Left ventricle myocardium inferior (tissue), 1 donor: ENCODE results near the gene PAX5. TPM values are rescaled to one million over a fixed set of nuclear protein-coding genes. Genes with fewer than 3 reads are reported as not detected.
"Not testable (repeated sequence)": the region's sequence is repeated elsewhere in the genome, so short reads cannot be mapped to it uniquely, and the experiment has no call there.

Experiments used
- DNase-seq: peaks from one replicate; pipeline ENCODE4 v3.0.0-alpha.2; 2020
- H3K27ac ChIP-seq: fragments of 200-600 bp; replicated peaks from 2 replicates; pipeline ENCODE4 v1.8.0; 2021
- H3K27me3 ChIP-seq: fragments of 200-600 bp; 2 replicates; pipeline ENCODE4 v1.8.0; 2021; ENCODE audit warnings: low read depth
- H3K36me3 ChIP-seq: fragments of 200-600 bp; 2 replicates; pipeline ENCODE4 v1.8.0; 2021
- H3K4me1 ChIP-seq: fragments of 200-600 bp; 2 replicates; pipeline ENCODE4 v1.8.0; 2021
- H3K4me3 ChIP-seq: fragments of 200-600 bp; 2 replicates; pipeline ENCODE4 v1.8.0; 2021; ENCODE audit warnings: mild to moderate bottlenecking, moderate library complexity
- H3K9me3 ChIP-seq: fragments of 200-600 bp; replicated peaks from 2 replicates; pipeline ENCODE4 v1.8.0; 2021
- CTCF ChIP-seq: fragments of 200-600 bp; IDR thresholded peaks from 2 replicates; pipeline ENCODE4 v1.8.0; 2021; ENCODE audit warnings: antibody characterized with exemption, mild to moderate bottlenecking, borderline replicate concordance
- intact Hi-C: fragments of 100-400 bp; cut with micrococcal nuclease; formaldehyde crosslinking; loops from one replicate; pipeline ENCODE4 v1.11.0; 2022
- total RNA-seq: library from RNA; stranded (reverse); fragmentation: NEBNext Ultra II Directional; extraction: Animal tissue kit (Norgen Biotek cat#: 25700); gene quantifications from one replicate; pipeline ENCODE4 v1.2.1, GENCODE V29; 2021
- donor health status: DM: no; HTN: yes; CAD: no; lungs with severe emphysema.

PAX5 gene
- total RNA-seq, 1 donor from 2014 or later = not detected

- Histone ChIP-seq H3K4me3 (no peak overlapping the region), H3K4me1 (no peaks in the 10 kb centered on the region), H3K27me3 (peaks cover 57% of the 10 kb centered on the region), H3K9me3 (no peaks in the 10 kb centered on the region), H3K27ac (no peak overlapping the region), H3K36me3 (no peaks in the 10 kb centered on the region)
- no peak for DNase-seq
- intact Hi-C loops = no loop called here
- TF ChIP-seq CTCF = no peak
These were observed 161.4 kb downstream of the PAX5 start for GRCh38 chr9:36872641-36873040.

GRCh38 chr9:36871606-36872005, 162.5 kb downstream of the PAX5 start:
- Histone ChIP-seq H3K36me3 (no peaks in the 10 kb centered on the region), H3K4me3 (no peak overlapping the region), H3K27ac (no peak overlapping the region), H3K9me3 (no peaks in the 10 kb centered on the region), H3K27me3 (peaks cover 57% of the 10 kb centered on the region), H3K4me1 (no peaks in the 10 kb centered on the region)
- no peak for DNase-seq
- intact Hi-C loops = no loop called here
- no peak for TF ChIP-seq CTCF

DNA sequence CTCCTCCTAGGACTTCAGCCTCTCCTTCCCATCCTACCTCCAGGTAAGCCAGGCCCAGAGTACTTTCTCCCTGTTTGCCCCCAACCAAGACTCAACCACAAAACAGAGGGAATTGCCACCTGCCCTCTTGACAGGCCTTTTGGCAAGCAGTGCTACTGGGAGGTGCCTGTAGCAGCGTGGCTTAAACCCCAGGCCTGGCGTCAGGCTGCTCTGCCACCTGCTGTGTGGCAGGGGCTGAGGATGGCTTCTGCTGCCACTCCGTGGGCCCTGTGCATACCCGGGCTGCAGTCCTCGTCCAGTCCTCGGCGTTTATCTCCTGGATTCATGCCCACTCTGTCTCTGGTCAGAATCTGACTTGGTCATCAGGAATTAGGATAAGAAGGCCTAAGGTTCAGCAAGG, 163.1 kb downstream of the PAX5 start:
- Histone ChIP-seq H3K36me3 (no peaks in the 10 kb centered on the region), H3K4me1 (no peaks in the 10 kb centered on the region), H3K27me3 (peaks cover 57% of the 10 kb centered on the region), H3K27ac (no peak overlapping the region), H3K4me3 (no peak overlapping the region), H3K9me3 (no peaks in the 10 kb centered on the region)
- TF ChIP-seq CTCF = no peak
- DNase-seq = no peak
- intact Hi-C loops = no loop called here

GRCh38 chr9:36869605-36870004, 164.5 kb downstream of the PAX5 start:
- not testable (repeated sequence) for H3K4me3 ChIP-seq, H3K36me3 ChIP-seq, DNase-seq, H3K9me3 ChIP-seq, H3K4me1 ChIP-seq, H3K27ac ChIP-seq
- intact Hi-C loops = loop anchor here (10.0 kb wide), 1 partner anchor 395 kb away; no protein-coding TSS in a partner anchor
- H3K27me3 ChIP-seq = peaks cover 64% of the 10 kb centered on the region

GRCh38 chr9:36868586-36869282, 165.3 kb downstream of the PAX5 start:
- Histone ChIP-seq H3K27ac (no peak overlapping the region), H3K4me3 (no peak overlapping the region), H3K4me1 (no peaks in the 10 kb centered on the region), H3K9me3 (no peaks in the 10 kb centered on the region), H3K27me3 (peaks cover 72% of the 10 kb centered on the region), H3K36me3 (no peaks in the 10 kb centered on the region)
- intact Hi-C loops = loop anchor here (10.0 kb wide), 1 partner anchor 396 kb away; no protein-coding TSS in a partner anchor
- DNase-seq = no peak
- TF ChIP-seq CTCF = no peak

GRCh38 chr9:36867672-36868471, 166.2 kb downstream of the PAX5 start:
- Histone ChIP-seq H3K36me3 (no peaks in the 10 kb centered on the region), H3K27ac (no peak overlapping the region), H3K27me3 (peaks cover 74% of the 10 kb centered on the region), H3K9me3 (no peaks in the 10 kb centered on the region), H3K4me1 (no peaks in the 10 kb centered on the region), H3K4me3 (no peak overlapping the region)
- DNase-seq = no peak
- intact Hi-C loops = loop anchor here (10.0 kb wide), 1 partner anchor 397 kb away; no protein-coding TSS in a partner anchor
- no peak for TF ChIP-seq CTCF
